Activated T-helper 1 cell treated with anti-CD3 and anti-CD28 coated beads, Interleukin-2, amount 50 U/mL, for 16 hours (primary cell): Measurements from ENCODE around the gene SNAPC4.
"Not testable (repeated sequence)": the region's sequence is repeated elsewhere in the genome, so short reads cannot be mapped to it uniquely, and the experiment has no call there.

Source experiments
- DNase-seq, 2 donors: peaks; one replicate each; pipeline ENCODE4 v3.0.0-alpha.2; 2020; ENCODE audit warnings: low read depth in 1 of 2, low spot score in 1 of 2

SNAPC4 gene

GRCh38 chr9:136410500-136411287 is 10.7 kb upstream of the SNAPC4 start, which contains the start of the genes ENTR1 and PMPCA:
Gene ENTR1 (minus strand): TSS chr9:136410614. CDS start chr9:136410397, 217 bp downstream.
Gene PMPCA (plus strand): TSS chr9:136410658. CDS start chr9:136410669, 11 bp downstream.
- DNase-seq: peak; percentile 94

DNA sequence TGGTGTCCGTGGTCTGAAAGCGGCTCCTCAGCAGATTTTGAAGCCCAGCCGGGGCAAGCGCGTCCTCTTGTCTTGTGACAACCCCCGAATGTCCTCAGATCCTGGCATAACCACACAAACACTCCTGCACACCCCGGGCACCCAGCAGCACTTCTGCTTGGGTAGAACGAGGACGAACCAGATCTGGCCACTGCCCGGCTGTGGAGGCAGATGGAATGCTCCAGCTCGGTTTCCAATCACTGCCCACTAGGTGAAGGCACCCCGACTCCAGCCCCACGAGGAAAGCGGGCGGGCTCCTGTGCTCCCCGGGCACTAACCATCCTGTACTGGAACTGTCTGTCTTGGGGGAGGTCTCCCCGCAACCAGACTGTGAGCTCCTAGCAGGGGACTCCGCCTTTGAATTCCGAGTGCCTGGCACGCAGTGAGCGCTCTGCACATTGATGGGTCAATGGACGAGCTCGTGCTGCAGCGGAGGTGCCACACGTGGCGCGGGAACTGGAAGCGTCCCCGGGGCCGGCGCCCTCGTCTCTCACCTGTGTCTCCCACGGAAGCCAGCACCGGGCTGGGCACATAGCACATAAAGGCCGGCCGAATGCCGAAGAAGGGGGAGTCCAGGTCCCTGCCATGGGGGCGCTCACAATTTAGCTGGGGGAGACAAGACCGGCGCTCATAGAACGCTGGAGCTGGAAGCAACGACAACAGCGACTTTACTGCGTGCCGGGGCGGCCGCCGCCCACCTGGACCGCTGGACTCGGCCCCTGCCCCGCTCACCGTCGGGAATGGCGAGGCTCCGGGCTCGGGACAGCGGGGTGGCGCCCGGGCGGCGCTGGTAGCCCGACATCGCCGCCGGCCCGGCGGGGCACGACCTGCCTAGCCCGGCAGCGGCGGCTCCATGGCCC is 9.8 kb upstream of the SNAPC4 start:
- peak in 1 of 2 donors; percentile 14 for DNase-seq

DNA sequence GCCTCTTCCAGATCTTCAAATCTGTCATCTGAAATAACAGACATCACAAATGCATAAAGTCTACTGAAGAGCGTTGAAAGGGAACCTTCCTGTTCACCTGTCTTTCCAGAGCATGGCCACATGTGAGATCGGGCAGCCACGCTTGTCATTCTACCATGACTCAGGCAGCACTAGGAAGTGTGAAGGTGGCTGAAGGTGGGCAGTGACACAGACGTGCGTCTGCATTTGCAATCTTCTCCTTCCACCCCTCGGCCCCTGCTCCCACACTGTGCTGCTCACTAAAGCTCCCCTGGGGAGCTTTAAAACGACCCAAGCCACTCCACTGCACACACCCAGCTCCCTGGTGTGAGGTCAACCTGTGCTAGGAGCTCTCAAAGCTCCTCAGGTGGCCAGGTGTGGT is 7.9 kb upstream of the SNAPC4 start:
- no peak for DNase-seq

DNA sequence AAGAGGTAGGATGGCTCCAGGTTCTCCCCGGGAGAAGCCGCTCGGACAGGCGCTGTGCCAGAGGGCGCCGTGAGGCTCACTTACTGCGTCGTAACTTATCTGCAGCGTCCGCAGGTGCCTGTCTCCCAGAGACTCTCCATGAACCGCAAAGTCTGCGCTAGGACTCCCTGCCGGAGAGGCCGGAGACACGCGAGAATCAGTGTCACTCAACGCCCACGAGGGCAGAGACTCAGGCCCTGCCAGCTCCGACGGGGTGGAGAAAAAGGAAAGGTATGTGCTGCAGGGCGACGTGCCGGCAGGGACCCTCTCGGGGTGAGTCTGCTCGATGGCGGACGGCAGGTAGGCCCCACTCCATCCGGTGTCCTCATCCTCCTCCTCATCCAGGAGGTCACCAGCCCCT is 7.1 kb upstream of the SNAPC4 start:
- DNase-seq: not testable (repeated sequence)

- not testable (repeated sequence) for DNase-seq
Measured at GRCh38 chr9:136405904-136406303, 5.9 kb upstream of the SNAPC4 start.

DNA sequence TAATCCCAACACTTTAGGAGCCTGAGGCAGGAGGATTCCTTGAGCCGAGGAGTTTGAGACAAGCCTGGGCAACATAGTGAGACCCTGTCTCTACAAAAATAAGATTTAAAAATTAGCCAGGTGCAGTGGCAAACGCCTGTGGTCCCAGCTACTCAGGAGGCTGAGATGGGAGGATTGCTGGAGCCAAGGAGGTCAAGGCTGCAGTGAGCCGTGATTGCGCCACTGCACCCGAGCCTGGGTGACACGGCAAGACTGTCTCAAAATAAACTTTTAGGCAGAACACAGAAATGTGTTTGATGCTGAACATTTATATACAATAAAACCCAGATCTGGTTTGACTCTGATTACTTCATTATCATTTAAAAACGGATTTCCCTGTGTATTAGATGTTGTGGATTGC is 5.5 kb upstream of the SNAPC4 start:
- DNase-seq: no peak

DNA sequence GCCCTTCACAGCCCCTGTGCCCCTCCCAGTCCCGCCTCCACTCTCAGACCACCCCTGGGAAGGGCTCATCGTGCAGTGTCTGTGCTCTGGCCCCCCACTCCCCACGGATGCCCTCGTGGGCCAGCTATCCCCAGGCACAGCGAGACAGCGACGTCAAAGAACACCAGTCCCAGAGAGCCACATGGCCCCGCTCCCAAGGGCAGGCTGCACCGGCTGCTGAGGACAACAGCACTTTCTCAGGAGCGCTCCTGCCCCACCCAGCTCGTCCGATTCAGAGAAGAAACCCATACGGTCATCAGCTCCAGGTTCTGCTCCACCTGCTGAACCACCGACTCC is 4.8 kb upstream of the SNAPC4 start:
- DNase-seq: no peak

GRCh38 chr9:136403915-136404800 is 4.2 kb upstream of the SNAPC4 start:
- DNase-seq: no peak

DNA sequence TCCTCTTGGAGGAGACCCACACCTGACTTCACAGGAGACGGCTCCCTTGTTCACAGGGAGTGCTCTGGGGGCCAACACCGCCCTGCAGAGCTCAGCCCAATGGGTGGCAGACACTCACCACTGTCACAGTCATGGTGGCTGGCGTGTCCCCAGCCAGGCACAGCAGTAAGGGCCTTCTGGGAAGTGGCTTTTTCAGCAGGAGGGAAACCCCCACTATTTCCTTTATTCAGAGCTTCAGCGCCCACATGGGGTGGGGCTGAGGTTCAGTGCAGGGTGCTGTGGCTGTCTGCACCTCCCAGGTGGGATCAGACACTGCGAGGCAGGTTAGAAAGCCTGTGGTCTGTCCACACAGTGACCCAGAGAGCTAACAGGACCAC is 3.6 kb upstream of the SNAPC4 start:
- peak; percentile 35 to 66 for DNase-seq

DNA sequence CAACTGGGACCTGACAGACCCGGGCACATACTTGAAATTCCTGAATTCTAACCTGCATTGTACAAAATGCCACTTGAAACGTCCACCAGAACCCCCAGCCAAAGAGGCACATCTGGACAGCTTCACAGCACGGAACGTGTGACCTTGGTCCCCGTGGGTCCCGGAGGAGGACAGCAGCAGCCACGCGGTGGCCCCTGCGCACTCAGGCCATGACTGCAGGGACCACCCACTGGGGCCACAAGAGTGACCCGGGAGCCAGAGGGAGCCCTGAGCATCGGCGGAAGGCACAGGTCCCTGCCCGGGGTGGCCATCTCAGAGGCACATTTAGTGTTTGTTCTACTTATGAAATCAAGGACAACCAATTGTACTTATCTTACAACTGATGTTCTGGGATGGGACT is 2.1 kb upstream of the SNAPC4 start:
- DNase-seq: no peak

- no peak for DNase-seq
Measured at GRCh38 chr9:136401173-136401922, 1.4 kb upstream of the SNAPC4 start.

DNA sequence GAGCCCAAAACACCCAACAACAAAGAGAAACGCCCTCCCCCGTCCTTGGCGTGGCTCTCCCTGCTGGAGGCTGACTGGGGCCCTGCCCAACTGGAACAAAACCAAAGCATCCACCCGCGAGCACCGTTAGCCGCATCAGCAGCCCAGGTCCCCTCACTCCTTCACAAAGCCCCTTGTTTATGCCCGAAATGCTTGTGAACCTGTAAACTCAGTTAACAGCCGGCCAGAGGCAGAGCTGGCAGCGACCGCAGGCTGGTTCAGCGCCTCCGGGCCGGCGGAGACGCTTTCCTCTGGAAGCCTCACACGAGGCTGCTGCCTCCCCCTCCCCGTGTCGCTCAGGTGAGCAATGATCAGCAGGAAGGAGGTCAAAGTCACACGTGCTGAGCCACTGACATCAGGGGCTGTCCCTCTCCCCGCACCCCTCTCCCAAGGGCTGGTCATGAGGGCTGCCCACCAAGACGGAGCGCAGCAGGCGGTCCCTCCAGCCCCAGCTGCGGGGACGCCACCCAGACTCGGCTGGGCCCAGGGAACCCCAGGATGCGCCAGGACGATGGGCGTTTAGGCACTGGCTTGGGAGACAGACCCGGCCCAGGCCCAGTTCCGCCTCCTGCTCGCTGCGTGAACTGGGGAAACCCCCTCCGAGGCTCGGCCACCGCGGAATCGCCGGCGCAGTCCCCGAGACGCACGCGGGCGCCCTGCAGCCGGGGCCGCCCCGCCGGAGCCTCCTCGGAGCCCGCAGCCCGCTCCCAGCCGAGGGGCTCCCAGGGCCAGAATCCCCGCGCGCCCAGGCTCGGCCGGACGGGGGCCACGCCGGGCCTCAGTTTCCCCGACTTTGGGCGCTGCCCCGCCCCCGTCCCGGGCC is 563 bp downstream of the SNAPC4 start:
- peak in 1 of 2 donors; percentile 25 for DNase-seq

DNA sequence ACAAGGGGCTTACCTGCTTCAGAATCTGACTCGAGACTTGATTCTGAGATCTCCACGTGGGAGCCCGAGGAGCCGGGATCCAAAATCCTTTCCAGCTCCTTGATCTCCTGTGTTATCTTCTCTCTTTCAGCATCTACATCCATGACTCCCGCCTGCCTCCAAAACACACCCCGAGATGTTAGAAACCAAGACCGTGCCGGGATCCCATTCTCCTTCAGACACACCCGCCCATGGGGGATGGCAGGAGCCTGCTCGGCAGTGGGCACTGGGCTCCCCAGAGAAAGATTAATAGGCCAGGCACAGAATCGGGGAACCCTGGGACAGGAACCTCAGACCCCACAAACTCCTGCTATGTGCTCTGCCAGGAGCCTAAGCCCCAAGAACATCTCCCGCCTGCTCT is 1.7 kb downstream of the SNAPC4 start:
- DNase-seq: no peak

GRCh38 chr9:136397643-136398042 is 2.3 kb downstream of the SNAPC4 start:
- DNase-seq: no peak

DNA sequence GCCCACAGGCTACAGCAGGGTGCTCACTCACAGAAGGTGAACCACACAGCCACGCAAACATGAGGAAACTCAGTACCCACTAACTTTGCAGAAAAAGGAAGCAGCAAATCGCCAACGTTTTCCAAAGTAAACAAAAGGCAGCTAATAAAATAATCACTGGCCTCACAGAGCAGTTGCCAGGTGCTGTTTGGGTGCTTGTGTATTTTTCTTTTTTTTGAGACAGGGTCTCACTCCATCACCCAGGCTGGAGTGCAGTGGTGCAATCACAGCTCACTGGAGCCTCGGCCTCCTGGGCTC is 3.8 kb downstream of the SNAPC4 start:
- no peak for DNase-seq

DNA sequence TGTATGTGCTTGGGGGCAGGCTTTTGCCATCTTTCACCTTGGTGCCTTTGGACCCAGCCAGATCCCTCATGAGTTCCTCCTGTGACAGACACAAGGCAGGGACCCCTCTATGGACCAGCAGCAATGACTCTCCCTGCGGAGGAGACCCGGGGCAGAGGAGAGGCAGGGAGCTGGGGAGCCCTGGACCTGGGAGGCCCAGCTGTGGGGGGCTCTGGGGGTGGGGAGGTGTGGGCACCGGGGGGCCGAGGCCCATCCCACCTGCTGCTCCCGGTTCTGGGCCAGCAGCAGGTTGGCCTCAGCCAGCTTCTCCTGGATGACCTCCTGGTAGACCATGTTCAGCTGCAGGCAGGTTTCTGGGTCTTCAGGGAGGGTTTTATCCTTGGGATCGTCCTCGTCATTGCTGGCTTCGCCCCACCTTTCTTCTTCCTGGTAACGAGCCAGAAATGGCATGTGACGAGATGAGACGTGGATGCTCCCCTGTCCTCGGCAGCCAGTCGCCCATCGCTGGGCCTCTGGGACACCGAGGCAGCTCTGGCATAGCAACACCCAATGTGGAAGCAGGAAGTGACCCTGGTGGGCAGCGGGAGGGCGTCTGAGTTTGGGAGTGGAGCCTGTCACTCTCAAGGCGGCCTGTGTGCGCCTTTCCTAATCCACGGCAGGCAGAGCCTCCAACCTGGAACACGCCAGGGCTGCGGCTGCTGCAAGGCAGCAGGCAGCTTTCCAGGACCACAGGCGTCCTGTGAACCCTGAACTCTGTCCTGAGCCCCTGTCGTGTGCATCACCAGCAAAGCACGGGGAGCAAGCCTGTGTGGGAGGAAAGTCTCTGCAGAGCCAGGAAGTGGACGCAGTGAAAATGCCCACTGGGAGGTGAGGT is 4.4 kb downstream of the SNAPC4 start:
- no peak for DNase-seq

- DNase-seq: no peak
Measured at GRCh38 chr9:136395020-136395340, 5.0 kb downstream of the SNAPC4 start.

- DNase-seq: no peak
Measured at GRCh38 chr9:136394312-136395019, 5.5 kb downstream of the SNAPC4 start.
